HG03108 (cell line): ENCODE measurements around the gene PARVA.

Source experiments
- ATAC-seq: cut with Tn5 transposase; IDR thresholded peaks from one replicate; pipeline ENCODE4 v1.9.1; 2021; ENCODE audit warnings: moderate library complexity; ENCODE audit not compliant: unreplicated experiment

The PARVA gene

GRCh38 chr11:12430954-12431595 lies 53.7 kb downstream of the PARVA start:
- ATAC-seq: no peak

GRCh38 chr11:12432507-12432906 lies 55.1 kb downstream of the PARVA start:
- no peak for ATAC-seq

- no peak for ATAC-seq
Measured at GRCh38 chr11:12433121-12433520, 55.8 kb downstream of the PARVA start.

- ATAC-seq: no peak
Measured at GRCh38 chr11:12433571-12434324, 56.4 kb downstream of the PARVA start.

GRCh38 chr11:12434325-12434654 lies 56.9 kb downstream of the PARVA start:
- no peak for ATAC-seq

GRCh38 chr11:12435264-12435663 lies 57.9 kb downstream of the PARVA start:
- no peak for ATAC-seq

- no peak for ATAC-seq
Measured at GRCh38 chr11:12436266-12436665, 58.9 kb downstream of the PARVA start.

GRCh38 chr11:12438291-12438690 lies 60.9 kb downstream of the PARVA start:
- ATAC-seq: no peak

GRCh38 chr11:12439615-12440014 lies 62.2 kb downstream of the PARVA start:
- no peak for ATAC-seq

- ATAC-seq: no peak
Measured at GRCh38 chr11:12440565-12440964, 63.2 kb downstream of the PARVA start.

- ATAC-seq: no peak
Measured at GRCh38 chr11:12441231-12441861, 64.0 kb downstream of the PARVA start.

GRCh38 chr11:12444601-12445000 lies 67.2 kb downstream of the PARVA start:
- ATAC-seq: no peak

- ATAC-seq: no peak
Measured at GRCh38 chr11:12445001-12445400, 67.6 kb downstream of the PARVA start.

- no peak for ATAC-seq
Measured at GRCh38 chr11:12446863-12447262, 69.5 kb downstream of the PARVA start.

GRCh38 chr11:12448131-12448939 lies 71.0 kb downstream of the PARVA start:
- no peak for ATAC-seq

GRCh38 chr11:12449961-12450715 lies 72.8 kb downstream of the PARVA start:
- no peak for ATAC-seq

- no peak for ATAC-seq
Measured at GRCh38 chr11:12451179-12451814, 73.9 kb downstream of the PARVA start.

- ATAC-seq: no peak
Measured at GRCh38 chr11:12453243-12453642, 75.9 kb downstream of the PARVA start.

GRCh38 chr11:12454782-12455181 lies 77.4 kb downstream of the PARVA start:
- no peak for ATAC-seq

- no peak for ATAC-seq
Measured at GRCh38 chr11:12455938-12456337, 78.6 kb downstream of the PARVA start.
